SK-N-DZ (cell line): ENCODE measurements around the gene ZSCAN16.

Experiments
- DNase-seq: peaks from one replicate; pipeline ENCODE4 v3.0.0-alpha.2; 2015; ENCODE audit warnings: low spot score

The ZSCAN16 gene

GRCh38 chr6:28171271-28171670 lies 46.9 kb downstream of the ZSCAN16 start:
- no peak for DNase-seq

- no peak for DNase-seq
These were observed 47.6 kb downstream of the ZSCAN16 start for GRCh38 chr6:28172006-28172405.

- DNase-seq: no peak
These were observed 52.0 kb downstream of the ZSCAN16 start for GRCh38 chr6:28176373-28176772.
